K562 (cell line): ENCODE measurements around the gene PLEKHA1.

Experiments
- FOXA1 ChIP-seq: fragments of 450-650 bp; IDR thresholded peaks from 2 replicates; pipeline ENCODE4 v1.6.1; 2016; ENCODE audit warnings: mild to moderate bottlenecking, borderline replicate concordance
- FOXJ3 ChIP-seq: sonication (generic); formaldehyde crosslinking; IDR thresholded peaks from 2 replicates; pipeline ENCODE4 v1.4.0; 2020; ENCODE audit warnings: mild to moderate bottlenecking, missing genetic modification reagents
- POLR2A ChIP-seq: fragments of 450-650 bp; conservative IDR thresholded peaks from 2 replicates; pipeline ENCODE4 v1.6.1; 2016
- RBFOX2 ChIP-seq: fragments of 200-400 bp; formaldehyde crosslinking; IDR thresholded peaks from 2 replicates; pipeline ENCODE4 v1.6.1; 2017; ENCODE audit warnings: low read depth, mild to moderate bottlenecking, low read length, moderate library complexity
- SAFB ChIP-seq: fragments of 200-400 bp; formaldehyde crosslinking; IDR thresholded peaks from 2 replicates; pipeline ENCODE4 v1.6.1; 2017; ENCODE audit warnings: low read depth, low read length, borderline replicate concordance
- YY1 ChIP-seq, 3 experiments: IDR thresholded peaks; 2 replicates each; pipeline ENCODE4 v1.6.1; 2011; ENCODE audit warnings: low read length in 2 of 3, mild to moderate bottlenecking in 2 of 3, moderate library complexity in 2 of 3, borderline replicate concordance in 1 of 3, control low read depth in 1 of 3, low read depth in 1 of 3; ENCODE audit not compliant: insufficient read depth in 3 of 3, insufficient replicate concordance in 2 of 3, control insufficient read depth in 1 of 3, insufficient read length in 1 of 3; ENCODE audit errors: extremely low read depth in 1 of 3
- TF ChIP-seq, protein P1 (sequence below), 3 experiments: IDR thresholded peaks in 2 of 3; conservative IDR thresholded peaks in 1 of 3; 2 replicates each; pipeline ENCODE4 v1.5.1; 2011 to 2012; ENCODE audit warnings: low read length in 3 of 3, mild to moderate bottlenecking in 3 of 3, control low read depth in 2 of 3, improper control_type of control experiment in 1 of 3, inconsistent platforms in 1 of 3, low read depth in 1 of 3, mixed read lengths in 1 of 3, moderate library complexity in 1 of 3; ENCODE audit not compliant: insufficient read depth in 2 of 3
- TF ChIP-seq, protein P2 (sequence below): sonication (generic); formaldehyde crosslinking; IDR thresholded peaks from 2 replicates; pipeline ENCODE4 v1.8.0; 2022; ENCODE audit warnings: mild to moderate bottlenecking, low read depth, missing genetic modification reagents

DNA sequence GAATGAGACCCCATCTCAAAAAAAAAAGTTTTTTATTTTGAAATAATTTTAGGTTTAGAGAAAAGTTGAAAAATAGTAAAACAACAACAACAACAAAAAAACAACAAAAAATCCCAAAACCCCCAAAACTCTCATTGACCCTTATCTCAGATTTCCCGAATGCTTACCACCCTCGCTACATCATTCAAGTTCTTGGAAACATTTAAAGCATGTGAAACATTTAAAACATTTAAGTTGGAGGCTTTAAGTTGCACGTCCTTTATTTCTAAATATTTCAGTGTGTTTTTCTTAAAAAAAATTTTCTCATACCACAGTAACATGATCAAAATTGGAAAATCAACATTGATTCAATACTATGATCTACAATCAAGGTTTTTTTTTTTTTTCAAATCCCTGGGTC is 79.6 kb downstream of the PLEKHA1 start:
- TF ChIP-seq, protein P1, sequence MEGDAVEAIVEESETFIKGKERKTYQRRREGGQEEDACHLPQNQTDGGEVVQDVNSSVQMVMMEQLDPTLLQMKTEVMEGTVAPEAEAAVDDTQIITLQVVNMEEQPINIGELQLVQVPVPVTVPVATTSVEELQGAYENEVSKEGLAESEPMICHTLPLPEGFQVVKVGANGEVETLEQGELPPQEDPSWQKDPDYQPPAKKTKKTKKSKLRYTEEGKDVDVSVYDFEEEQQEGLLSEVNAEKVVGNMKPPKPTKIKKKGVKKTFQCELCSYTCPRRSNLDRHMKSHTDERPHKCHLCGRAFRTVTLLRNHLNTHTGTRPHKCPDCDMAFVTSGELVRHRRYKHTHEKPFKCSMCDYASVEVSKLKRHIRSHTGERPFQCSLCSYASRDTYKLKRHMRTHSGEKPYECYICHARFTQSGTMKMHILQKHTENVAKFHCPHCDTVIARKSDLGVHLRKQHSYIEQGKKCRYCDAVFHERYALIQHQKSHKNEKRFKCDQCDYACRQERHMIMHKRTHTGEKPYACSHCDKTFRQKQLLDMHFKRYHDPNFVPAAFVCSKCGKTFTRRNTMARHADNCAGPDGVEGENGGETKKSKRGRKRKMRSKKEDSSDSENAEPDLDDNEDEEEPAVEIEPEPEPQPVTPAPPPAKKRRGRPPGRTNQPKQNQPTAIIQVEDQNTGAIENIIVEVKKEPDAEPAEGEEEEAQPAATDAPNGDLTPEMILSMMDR (IDR thresholded peaks at IDR 0.05 in 2 of 3, conservative IDR thresholded peaks at IDR 0.05 in 1 of 3; ENCODE audit: insufficient read depth in 2 of 3, low read depth in 1 of 3, low read length in 3 of 3): no peak
- TF ChIP-seq POLR2A (no peak), RBFOX2 (no peak), FOXA1 (no peak), YY1 (IDR thresholded peaks at IDR 0.05; ENCODE audit: borderline replicate concordance in 1 of 3, control insufficient read depth in 1 of 3, extremely low read depth in 1 of 3, insufficient read depth in 3 of 3, insufficient read length in 1 of 3, insufficient replicate concordance in 2 of 3, low read depth in 1 of 3, low read length in 2 of 3) (no peak), SAFB (no peak), FOXJ3 (no peak)
- TF ChIP-seq, protein P2, sequence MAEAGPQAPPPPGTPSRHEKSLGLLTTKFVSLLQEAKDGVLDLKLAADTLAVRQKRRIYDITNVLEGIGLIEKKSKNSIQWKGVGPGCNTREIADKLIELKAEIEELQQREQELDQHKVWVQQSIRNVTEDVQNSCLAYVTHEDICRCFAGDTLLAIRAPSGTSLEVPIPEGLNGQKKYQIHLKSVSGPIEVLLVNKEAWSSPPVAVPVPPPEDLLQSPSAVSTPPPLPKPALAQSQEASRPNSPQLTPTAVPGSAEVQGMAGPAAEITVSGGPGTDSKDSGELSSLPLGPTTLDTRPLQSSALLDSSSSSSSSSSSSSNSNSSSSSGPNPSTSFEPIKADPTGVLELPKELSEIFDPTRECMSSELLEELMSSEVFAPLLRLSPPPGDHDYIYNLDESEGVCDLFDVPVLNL: no peak
